GM04504 (cell line): ENCODE results near the gene NLGN3.

Source experiments
- DNase-seq: peaks from one replicate; pipeline ENCODE4 v3.0.0-alpha.2; 2012; ENCODE audit warnings: low read depth

NLGN3 gene

GRCh38 chrX:71214604-71215337, 70.1 kb downstream of the NLGN3 start:
- DNase-seq, result no peak

- no peak for DNase-seq
These were observed 70.8 kb downstream of the NLGN3 start for GRCh38 chrX:71215338-71215912.

GRCh38 chrX:71216485-71216884, 71.8 kb downstream of the NLGN3 start:
- DNase-seq, result no peak

- DNase-seq, result no peak
These were observed 72.7 kb downstream of the NLGN3 start for GRCh38 chrX:71217298-71217697.
